Renal cortex interstitium (tissue), 11 donors: ENCODE data around the gene TAF6L. TPM values are rescaled to one million over a fixed set of nuclear protein-coding genes. Genes with fewer than 3 reads are reported as not detected.
A peak's percentile ranks its signal among the peaks of the same experiment; 100 is the strongest.
"Not testable (repeated sequence)": the region's sequence is repeated elsewhere in the genome, so short reads cannot be mapped to it uniquely, and the experiment has no call there.

Source experiments
- DNase-seq, 11 donors: peaks; one replicate each; pipeline ENCODE4 v3.0.0-alpha.2; 2013; ENCODE audit warnings: low read depth in 9 of 11, low spot score in 4 of 11; ENCODE audit errors: extremely low read depth in 1 of 11
- polyA plus RNA-seq, 3 donors: library from polyadenylated mRNA; unstranded; fragments of 120-200 nt; gene quantifications; one replicate each; pipeline ENCODE4 v1.2.1, GENCODE V29; 2013; ENCODE audit not compliant: insufficient read length in 3 of 3

TAF6L gene
- polyA plus RNA-seq, 3 donors: 27.1 to 38.7 (median 33.1) TPM

DNA sequence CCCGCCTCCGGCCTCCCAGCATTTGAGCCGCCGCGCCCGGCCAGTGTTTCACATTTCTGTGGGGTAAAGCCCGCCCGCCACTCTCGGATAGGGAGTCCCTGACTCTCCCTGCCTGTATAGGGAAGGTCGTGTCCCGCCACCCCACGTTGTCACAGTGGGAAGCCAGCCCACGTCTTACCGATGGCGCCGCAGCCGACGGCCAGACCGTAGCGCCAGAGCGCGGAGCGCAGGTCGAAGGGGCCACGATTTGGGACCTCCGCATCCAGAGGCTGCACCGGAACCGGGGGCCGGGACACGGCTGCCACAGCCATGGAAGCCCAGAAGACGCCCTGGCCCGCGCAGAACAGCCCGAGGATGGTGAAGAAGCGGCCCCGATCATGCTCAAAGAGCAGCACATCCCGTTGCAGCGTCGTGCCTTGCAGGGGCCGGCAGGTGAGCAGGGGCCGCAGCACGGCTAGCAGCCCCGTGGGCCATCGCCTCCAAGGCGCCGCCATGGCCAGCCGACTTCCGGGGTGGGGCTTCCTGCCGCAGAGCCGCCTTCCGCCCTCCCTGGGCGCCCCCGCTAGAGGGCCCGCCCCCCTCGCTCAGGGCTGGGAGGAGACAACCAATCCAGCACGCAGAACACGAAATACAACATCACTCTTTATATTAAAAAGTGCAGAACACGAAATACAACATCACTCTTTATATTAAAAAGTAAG lies 20.5 kb downstream of the TAF6L start, which contains the start of gene TMEM223:
Gene TMEM223 (minus strand): TSS at position 506 of the 701 bp plus-strand sequence. CDS start 12 bp downstream, at position 494.
- peak in 8 of 11 donors; percentile 62 to 82 (median 76) for DNase-seq

DNA sequence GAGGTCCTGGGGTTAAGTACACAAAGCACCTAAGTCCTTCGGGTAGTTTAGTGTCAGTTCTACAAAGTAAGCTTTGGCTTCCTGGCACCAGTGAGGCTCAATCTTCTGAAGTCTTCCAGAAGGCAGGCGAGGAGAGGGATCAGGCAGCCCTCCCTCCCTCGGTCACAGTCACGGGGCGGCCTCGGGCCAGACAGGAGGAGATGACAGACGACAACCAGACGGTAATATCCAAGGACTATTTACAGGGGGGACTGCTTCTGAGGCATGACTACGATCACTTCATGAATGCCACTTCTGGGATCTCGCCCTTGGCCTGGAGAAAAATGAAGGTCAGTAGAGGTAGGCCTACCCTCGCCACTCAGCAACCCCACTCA lies 21.0 kb downstream of the TAF6L start:
- DNase-seq: no peak

DNA sequence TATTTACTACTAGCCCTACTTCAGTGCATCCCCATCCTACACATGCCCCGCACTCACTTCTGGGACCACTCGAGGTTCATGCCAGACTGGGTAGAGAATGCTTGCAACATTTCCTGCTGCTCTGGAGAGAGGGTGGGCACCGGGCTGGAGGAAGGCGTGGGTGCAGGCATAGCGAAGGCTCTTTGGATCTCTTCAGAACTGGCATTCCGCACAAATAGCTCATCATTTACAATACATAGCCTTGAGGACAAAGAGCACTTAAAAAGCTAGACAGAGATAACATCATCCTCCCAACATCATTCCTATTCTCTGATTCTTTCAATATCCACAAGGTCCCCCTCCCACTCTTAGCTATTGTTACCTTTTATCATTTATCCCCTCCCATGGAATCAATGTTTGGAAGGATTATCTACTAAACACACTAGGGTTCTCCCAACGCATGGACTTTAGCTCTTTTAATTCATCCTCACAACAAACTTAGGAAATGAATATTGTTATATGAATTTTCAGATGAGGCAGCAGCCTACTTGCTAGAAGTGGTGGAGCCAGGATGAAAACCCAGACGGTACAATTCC lies 23.1 kb downstream of the TAF6L start:
- no peak for DNase-seq

GRCh38 chr11:62796281-62796680 lies 25.1 kb downstream of the TAF6L start:
- no peak for DNase-seq

- no peak for DNase-seq
Observed at GRCh38 chr11:62799486-62799885, 28.3 kb downstream of the TAF6L start.

GRCh38 chr11:62801071-62801470 lies 29.9 kb downstream of the TAF6L start:
- no peak for DNase-seq

GRCh38 chr11:62804310-62805075 lies 33.3 kb downstream of the TAF6L start:
- peak in 3 of 11 donors; percentile 29 to 47 (median 41) for DNase-seq

DNA sequence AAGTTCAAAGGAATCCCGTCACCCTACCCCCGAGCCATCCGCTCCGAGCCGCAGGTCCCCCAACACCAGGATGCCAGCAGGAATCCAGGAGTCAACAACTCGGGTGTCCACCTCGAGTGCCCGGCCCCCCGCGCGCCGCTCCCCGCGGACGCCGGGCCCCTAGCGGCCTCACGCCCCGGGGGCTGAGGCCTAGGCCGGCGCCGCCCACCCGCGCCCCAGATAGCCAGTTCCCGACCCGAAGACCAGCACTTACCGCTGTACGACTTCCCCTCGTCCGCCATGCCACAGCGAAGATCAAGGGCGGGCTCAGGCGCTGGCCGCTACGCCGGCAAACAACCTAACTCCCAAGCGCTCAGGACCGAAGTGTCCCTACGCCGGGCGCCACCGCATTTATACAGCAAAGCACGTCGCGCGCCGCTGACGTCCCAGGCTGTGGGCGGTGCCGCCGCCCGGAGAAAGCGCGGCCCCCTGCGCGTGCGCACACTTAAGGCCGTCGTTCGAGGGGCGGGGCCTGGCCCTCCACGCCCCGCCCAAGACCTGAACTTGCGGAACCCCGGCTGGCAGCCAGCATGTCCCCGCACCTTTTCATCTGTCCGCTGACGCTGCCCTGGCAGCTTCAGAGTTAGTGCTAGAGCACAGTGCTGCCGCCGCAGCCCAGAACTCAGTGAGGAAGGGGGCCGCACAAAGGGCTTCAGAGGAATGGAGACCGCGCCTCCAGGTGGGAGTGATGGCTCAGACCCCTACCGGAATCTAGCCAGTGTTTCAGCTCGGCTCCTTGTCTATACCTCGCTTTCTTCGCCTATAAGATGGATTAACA lies 34.1 kb downstream of the TAF6L start, which contains the start of gene NXF1:
Gene NXF1 (minus strand): TSS at position 365 of the 817 bp plus-strand sequence. CDS start 84 bp downstream, at position 281.
- peak; percentile 90 to 96 (median 93) for DNase-seq

GRCh38 chr11:62805961-62806441 lies 34.8 kb downstream of the TAF6L start:
- no peak for DNase-seq

GRCh38 chr11:62806611-62807121 lies 35.5 kb downstream of the TAF6L start:
- no peak for DNase-seq

DNA sequence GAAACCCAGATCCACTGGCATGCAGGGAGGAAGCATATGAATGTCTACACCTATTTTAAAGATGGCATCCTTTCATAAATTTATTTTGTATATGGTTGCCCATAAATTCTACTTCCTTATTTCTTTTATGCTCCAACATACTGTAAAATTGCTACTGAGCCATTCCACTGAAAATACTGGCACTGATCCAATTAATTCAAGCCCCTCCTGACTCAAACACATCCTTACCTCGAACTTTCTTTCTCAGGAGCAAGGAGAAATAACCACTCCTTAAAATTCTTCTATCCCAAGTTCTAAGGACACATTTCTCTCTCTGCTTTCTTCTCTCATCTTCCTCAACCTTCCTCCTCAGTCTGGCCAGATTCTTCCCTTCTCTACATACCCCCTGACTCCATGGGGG lies 39.6 kb downstream of the TAF6L start:
- DNase-seq: no peak

- DNase-seq: no peak
Observed at GRCh38 chr11:62811659-62812058, 40.5 kb downstream of the TAF6L start.

GRCh38 chr11:62816557-62816956 lies 45.4 kb downstream of the TAF6L start:
- DNase-seq: no peak

DNA sequence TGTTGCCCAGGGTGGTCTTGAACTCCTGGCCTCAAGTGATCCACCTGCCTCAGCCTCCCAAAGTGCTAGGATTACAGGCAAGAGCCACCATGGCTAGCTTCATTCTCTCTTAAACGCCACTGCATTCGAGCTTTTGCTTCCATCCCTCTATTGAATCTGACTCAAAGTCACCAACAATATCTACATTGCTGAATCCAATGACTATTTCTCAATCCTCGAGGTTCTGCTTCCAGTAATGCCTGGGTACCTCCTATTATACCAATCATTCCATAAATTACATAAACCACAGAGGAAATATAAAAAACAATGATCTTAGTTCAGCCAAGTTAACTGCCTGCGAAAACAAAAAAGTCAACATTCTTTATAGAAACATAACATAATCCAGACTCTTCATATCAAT lies 45.9 kb downstream of the TAF6L start:
- DNase-seq: no peak

GRCh38 chr11:62823677-62824076 lies 52.5 kb downstream of the TAF6L start:
- DNase-seq: no peak

DNA sequence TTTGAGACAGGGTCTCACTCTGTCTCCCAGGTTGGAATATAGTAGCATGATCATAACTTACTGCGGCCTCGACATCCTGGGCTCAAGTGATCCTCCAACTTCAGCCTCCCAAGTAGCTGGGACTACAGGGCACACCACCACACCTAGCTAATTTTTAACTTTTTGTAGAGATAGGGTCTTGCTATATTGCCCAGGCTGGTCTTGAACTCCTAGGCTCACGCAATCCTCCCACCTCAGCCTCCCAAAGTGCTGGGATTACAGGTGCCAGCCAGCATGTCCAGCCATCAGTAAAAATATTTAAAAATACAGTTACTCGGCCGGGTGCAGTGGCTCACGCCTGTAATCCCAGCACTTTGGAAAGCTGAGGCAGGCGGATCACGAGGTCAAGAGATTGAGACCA lies 56.9 kb downstream of the TAF6L start:
- DNase-seq: not testable (repeated sequence)

GRCh38 chr11:62830904-62831519 lies 59.8 kb downstream of the TAF6L start:
- DNase-seq: peak in 7 of 11 donors; percentile 5 to 73 (median 64)
